GM12878 (cell line): ENCODE measurements around the gene RFC4. TPM values are rescaled to one million over a fixed set of nuclear protein-coding genes. Genes with fewer than 3 reads are reported as not detected.

ENCODE experiments used
- ATAC-seq: fragments of 200-7000 bp; cut with Tn5 transposase; 3 replicates; pipeline ENCODE4 v1.9.1; 2020; ENCODE audit warnings: mild to moderate bottlenecking, moderate library complexity
- BruUV-seq: library from RNA; stranded (reverse); fragments of 400-500 nt; replicated peaks from 2 replicates; lab custom pipeline; 2021; lab: Mats Ljungman, UMichigan
- CTCF ChIA-PET: fragments of 300-600 bp; sonication (Branson Sonifier 250); formaldehyde crosslinking; extraction: SDS; loops from one replicate; lab custom pipeline; 2021; ENCODE audit warnings: inconsistent platforms; lab: Yijun Ruan, JAX
- POLR2A ChIA-PET: fragments of 350-600 bp; formaldehyde crosslinking; extraction: SDS; loops from one replicate; lab custom pipeline; 2021; ENCODE audit warnings: inconsistent platforms; lab: Charles Lee
- RAD21 ChIA-PET: fragments of 300-600 bp; sonication (Branson Sonifier 250); formaldehyde crosslinking; loops from one replicate; lab custom pipeline; 2023; ENCODE audit warnings: antibody characterized with exemption; ENCODE audit not compliant: unreplicated experiment; lab: Charles Lee
- SMC1A ChIA-PET: fragments of 300-600 bp; sonication (Branson Sonifier 250); formaldehyde crosslinking; loops from one replicate; lab custom pipeline; 2023; ENCODE audit not compliant: unreplicated experiment, uncharacterized antibody; lab: Charles Lee
- DNase-seq: peaks from one replicate; pipeline ENCODE4 v3.0.0-alpha.2; 2011; ENCODE audit warnings: low read depth, low spot score
- FAIRE-seq: peaks from 3 replicates; lab custom pipeline; 2011; peaks lifted over from hg19 to GRCh38; lab: Jason Lieb, UNC
- H2AFZ ChIP-seq: 2 replicates; pipeline ENCODE4 v1.6.0; 2011; ENCODE audit warnings: low read depth, low read length, control low read depth; ENCODE audit not compliant: control insufficient read depth
- H3K27ac ChIP-seq: 2 replicates; pipeline ENCODE4 v1.5.1; 2011; ENCODE audit warnings: control low read depth; ENCODE audit not compliant: control insufficient read depth, insufficient read depth
- H3K27me3 ChIP-seq, 2 experiments: replicated peaks in 1 of 2; 2 replicates each; pipeline versions ENCODE4 v1.6.0 to v1.6.1; 2011; ENCODE audit warnings: low read length in 1 of 2; ENCODE audit not compliant: control insufficient read depth in 2 of 2, insufficient read depth in 2 of 2
- H3K36me3 ChIP-seq, 2 experiments: 2 replicates each; pipeline ENCODE4 v1.5.1; 2011; ENCODE audit warnings: low read length in 1 of 2; ENCODE audit not compliant: control insufficient read depth in 2 of 2, insufficient read depth in 2 of 2
- H3K4me1 ChIP-seq: 2 replicates; pipeline ENCODE4 v1.6.1; 2011; ENCODE audit warnings: mild to moderate bottlenecking, low read length, moderate library complexity, mixed read lengths; ENCODE audit not compliant: control insufficient read depth, insufficient read depth
- H3K4me2 ChIP-seq: 2 replicates; pipeline ENCODE4 v1.6.0; 2011; ENCODE audit warnings: control low read depth; ENCODE audit not compliant: control insufficient read depth, insufficient read depth
- H3K4me3 ChIP-seq: fragments of 200-600 bp; sonication (generic); 2 replicates; pipeline ENCODE4 v1.5.1; 2016
- H3K79me2 ChIP-seq: 2 replicates; pipeline ENCODE4 v1.6.0; 2011; ENCODE audit warnings: low read length; ENCODE audit not compliant: control insufficient read depth, insufficient read depth
- H3K9ac ChIP-seq: 2 replicates; pipeline ENCODE4 v1.8.0; 2011; ENCODE audit warnings: low read length, control low read depth, mixed read lengths; ENCODE audit not compliant: control insufficient read depth, insufficient read depth
- H3K9me3 ChIP-seq: replicated peaks from 3 replicates; pipeline ENCODE4 v1.5.1; 2011; ENCODE audit warnings: mild to moderate bottlenecking, low read length; ENCODE audit not compliant: control insufficient read depth, insufficient read depth
- H4K20me1 ChIP-seq: 2 replicates; pipeline ENCODE4 v1.6.0; 2011; ENCODE audit not compliant: control insufficient read depth, insufficient read depth
- CBX5 ChIP-seq: sonication (generic); IDR thresholded peaks from 2 replicates; pipeline ENCODE4 v1.6.1; 2016; ENCODE audit warnings: low read depth, moderate library complexity, mild to moderate bottlenecking, inconsistent platforms
- HCFC1 ChIP-seq: fragments of 150-350 bp; IDR thresholded peaks from 2 replicates; pipeline ENCODE4 v1.6.1; 2014; ENCODE audit warnings: low read length
- HDAC6 ChIP-seq: fragments of 200-600 bp; sonication (generic); IDR thresholded peaks from one replicate; pipeline ENCODE4 v1.8.0; 2017; ENCODE audit warnings: antibody characterized with exemption; ENCODE audit not compliant: unreplicated experiment
- HSF1 ChIP-seq: fragments of 150-350 bp; IDR thresholded peaks from 2 replicates; pipeline ENCODE4 v1.6.1; 2014; ENCODE audit warnings: mild to moderate bottlenecking, low read depth, low read length
- NRF1 ChIP-seq: conservative IDR thresholded peaks from 2 replicates; pipeline ENCODE4 v1.6.1; 2011; ENCODE audit warnings: mild to moderate bottlenecking, low read depth, low read length, improper control_type of control experiment
- PBX3 ChIP-seq: IDR thresholded peaks from 2 replicates; pipeline ENCODE4 v1.6.1; 2011; ENCODE audit warnings: mild to moderate bottlenecking, low read depth, low read length, moderate library complexity; ENCODE audit not compliant: insufficient replicate concordance
- SIX5 ChIP-seq: IDR thresholded peaks from 2 replicates; pipeline ENCODE4 v1.6.1; 2011; ENCODE audit warnings: mild to moderate bottlenecking, low read depth, low read length, moderate library complexity; ENCODE audit not compliant: severe bottlenecking
- TCF7 ChIP-seq: IDR thresholded peaks from 2 replicates; pipeline ENCODE4 v1.6.1; 2014; ENCODE audit warnings: antibody characterized with exemption, borderline replicate concordance
- WGBS: methylation state at CpG from one replicate; pipeline ENCODE4 v1.1.6; 2016; ENCODE audit warnings: low lambda C conversion rate; ENCODE audit not compliant: insufficient replicate concordance, insufficient coverage; ENCODE audit errors: missing lambda C conversion rate; 5-methylcytosine and 5-hydroxymethylcytosine counted together
- in situ Hi-C: fragments of 300-500 bp; cut with MboI; formaldehyde crosslinking; loops from 9 replicates; pipeline ENCODE4 v1.14.3; 2018; ENCODE audit warnings: mixed read lengths
- intact Hi-C: fragments of 100-400 bp; cut with micrococcal nuclease; formaldehyde crosslinking; loops from one replicate; pipeline ENCODE4 v1.14.2; 2022; ENCODE audit not compliant: unreplicated experiment
- polyA plus RNA-seq, 11 experiments: library from polyadenylated mRNA; depleted of rRNA in 4 of 11; unstranded in 6 of 11; stranded (reverse) in 5 of 11; fragments of >200 nt; fragmentation: Nextera tagmentation in 4 of 11; fragmentation: Illumina TruSeq in 1 of 11; extraction: Ambion mirVana in 4 of 11; extraction: Trizol in 1 of 11; gene quantifications; 1 replicate in 1 of 11; 2 replicates in 10 of 11; pipeline versions ENCODE4 v1.2.1 to v1.2.3, GENCODE V29; 2011 to 2016; ENCODE audit warnings: inconsistent platforms in 2 of 11, missing spikeins in 2 of 11, low read depth in 1 of 11
- total RNA-seq, 4 experiments: library from RNA; depleted of rRNA in 3 of 4; stranded (reverse); fragments of >200 nt in 3 of 4; fragmentation: Illumina TruSeq in 1 of 4; extraction: Trizol in 1 of 4; gene quantifications; 2 replicates each; pipeline versions ENCODE4 v1.2.1 to v1.2.3, GENCODE V29; 2013 to 2021

RFC4 gene
- total and polyA plus RNA-seq, 10 of the 15 experiments (the other 5 are each of a cell fraction or from before 2014, with no cell fraction given), result 49.1 to 144 (median 112) TPM

GRCh38 chr3:186754006-186754405 is 52.3 kb downstream of the RFC4 start:
- intact Hi-C loops, result no loop called here

More at GRCh38 chr3:186754006-186754405, 52.3 kb downstream of the RFC4 start:
- WGBS, result 62% methylated on average over 7 of the region's 7 CpGs
- Histone ChIP-seq H3K36me3 (no peaks in the 10 kb centered on the region), H3K4me1 (no peaks in the 10 kb centered on the region), H3K79me2 (no peaks in the 10 kb centered on the region), H3K27me3 (no peaks in the 10 kb centered on the region), H3K9ac (no peak overlapping the region), H2AFZ (no peak overlapping the region), H3K4me2 (no peak overlapping the region), H3K4me3 (no peak overlapping the region), H4K20me1 (no peaks in the 10 kb centered on the region), H3K27ac (no peak overlapping the region), H3K9me3 (no peaks in the 10 kb centered on the region)
- DNase-seq (no peak), ATAC-seq (no peak), FAIRE-seq (no peak)
- CTCF ChIA-PET, result no interaction called here
- TF ChIP-seq NRF1, result no peak
- TF ChIP-seq HDAC6, result no peak
- no peak for TF ChIP-seq SIX5
- no peak for TF ChIP-seq TCF7
- no peak for TF ChIP-seq HSF1
- TF ChIP-seq PBX3, result no peak
- TF ChIP-seq CBX5, result no peak
- TF ChIP-seq HCFC1, result no peak
- POLR2A ChIA-PET, result no interaction called here
- no TSS peak for BruUV-seq
- SMC1A ChIA-PET, result no interaction called here
- RAD21 ChIA-PET, result no interaction called here
- in situ Hi-C loops, result no loop called here
